Suprapubic skin (tissue), 4 donors: ENCODE results near the gene ABCC1.

Experiments
- CTCF ChIP-seq, 2 donors: fragments of 200-600 bp in 1 of 2; fragments of 450-650 bp in 1 of 2; sonication (generic) in 1 of 2; IDR thresholded peaks; one replicate each; pipeline ENCODE4 v1.5.1; 2016 to 2019; ENCODE audit warnings: antibody characterized with exemption in 2 of 2, mild to moderate bottlenecking in 1 of 2, moderate library complexity in 1 of 2
- EP300 ChIP-seq: sonication (generic); formaldehyde crosslinking; IDR thresholded peaks from one replicate; pipeline ENCODE4 v1.6.1; 2017; ENCODE audit warnings: antibody characterized with exemption
- POLR2A ChIP-seq, 2 donors: fragments of 450-650 bp; IDR thresholded peaks; one replicate each; pipeline ENCODE4 v1.6.1; 2017; ENCODE audit warnings: antibody characterized with exemption in 2 of 2, mild to moderate bottlenecking in 2 of 2, moderate library complexity in 2 of 2
- POLR2AphosphoS5 ChIP-seq, 3 donors: sonication (generic); formaldehyde crosslinking; IDR thresholded peaks; one replicate each; pipeline ENCODE4 v1.6.1; 2017; ENCODE audit warnings: antibody characterized with exemption in 3 of 3

- TF ChIP-seq CTCF (IDR thresholded peaks at IDR 0.05) (no peak), POLR2A (IDR thresholded peaks at IDR 0.05) (no peak), POLR2AphosphoS5 (IDR thresholded peaks at IDR 0.05) (no peak), EP300 (no peak)
Measured at GRCh38 chr16:15980329-15980728, 30.9 kb downstream of the ABCC1 start.
